Activated CD4-positive, alpha-beta T cell treated with anti-CD3 and anti-CD28 coated beads, Interleukin-2, amount 50 U/mL, for 48 hours (primary cell): ENCODE measurements around the gene LBHD1.

ENCODE experiments used
- DNase-seq, 2 experiments: peaks; one replicate each; pipeline ENCODE4 v3.0.0-alpha.2; 2020

LBHD1 gene

DNA sequence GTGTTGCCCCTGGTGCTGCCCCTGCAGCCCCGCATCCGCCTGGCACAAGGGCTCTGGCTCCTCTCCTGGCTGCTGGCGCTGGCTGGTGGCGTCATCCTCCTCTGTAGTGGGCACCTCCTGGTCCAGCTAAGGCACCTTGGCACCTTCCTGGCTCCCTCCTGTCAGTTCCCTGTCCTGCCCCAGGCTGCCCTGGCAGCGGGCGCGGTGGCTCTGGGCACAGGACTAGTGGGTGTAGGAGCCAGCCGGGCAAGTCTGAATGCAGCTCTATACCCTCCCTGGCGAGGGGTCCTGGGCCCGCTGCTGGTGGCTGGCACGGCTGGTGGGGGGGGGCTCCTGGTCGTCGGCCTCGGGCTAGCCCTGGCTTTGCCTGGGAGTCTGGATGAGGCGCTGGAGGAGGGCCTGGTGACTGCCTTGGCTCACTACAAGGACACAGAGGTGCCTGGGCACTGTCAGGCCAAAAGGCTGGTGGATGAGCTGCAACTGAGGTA, 58.7 kb downstream of the LBHD1 start:
- DNase-seq = no peak
